Lower leg skin (tissue), 4 donors: ENCODE measurements around the gene KNSTRN. TPM values are rescaled to one million over a fixed set of nuclear protein-coding genes. Genes with fewer than 3 reads are reported as not detected.

Experiments
- DNase-seq, 2 donors: peaks; one replicate each; pipeline ENCODE4 v3.0.0-alpha.2; 2019; ENCODE audit warnings: low spot score in 2 of 2
- H3K4me3 ChIP-seq: fragments of 200-600 bp; sonication (generic); 2 replicates; pipeline ENCODE4 v1.5.1; 2017; ENCODE audit warnings: mild to moderate bottlenecking, low read depth; ENCODE audit not compliant: poor library complexity, severe bottlenecking
- CTCF ChIP-seq, 3 donors: fragments of 450-650 bp; IDR thresholded peaks; one replicate each; pipeline ENCODE4 v1.5.1; 2016; ENCODE audit warnings: antibody characterized with exemption in 3 of 3, mild to moderate bottlenecking in 3 of 3, moderate library complexity in 2 of 3
- POLR2A ChIP-seq, 2 donors: fragments of 450-650 bp; IDR thresholded peaks; one replicate each; pipeline ENCODE4 v1.6.1; 2016 to 2017; ENCODE audit warnings: antibody characterized with exemption in 2 of 2, mild to moderate bottlenecking in 1 of 2, moderate library complexity in 1 of 2
- WGBS, 2 donors: methylation state at CpG; one replicate each; pipeline ENCODE4 v1.1.5; 2018; 5-methylcytosine and 5-hydroxymethylcytosine counted together
- intact Hi-C: fragments of 100-400 bp; cut with DNase I; formaldehyde crosslinking; loops from one replicate; pipeline ENCODE4 v1.15.0; 2023; ENCODE audit warnings: low total_unique reads
- total RNA-seq, 4 donors: library from RNA; depleted of rRNA; stranded (reverse); fragments of >200 nt; gene quantifications; one replicate each; pipeline ENCODE4 v1.1.0, GENCODE V29; 2016

The KNSTRN gene
- total RNA-seq, 4 donors from 2014 or later, result 7.6 to 24.8 (median 13.1) TPM

- H3K4me3 ChIP-seq, result no peak overlapping the region
- intact Hi-C loops, result no loop called here
- TF ChIP-seq POLR2A (IDR thresholded peaks at IDR 0.05), result no peak
- no peak for TF ChIP-seq CTCF (IDR thresholded peaks at IDR 0.05)
- DNase-seq, result no peak
- WGBS, 2 donors, result 11 to 12% methylated on average over 30 to 31 of the region's 31 CpGs
Measured at GRCh38 chr15:40358471-40359353, 23.8 kb upstream of the KNSTRN start.

- intact Hi-C loops, result loop anchor here (10.0 kb wide), 1 partner anchor 75 kb away; the partner anchor contains the start of gene ANKRD63
- H3K4me3 ChIP-seq, result no peak overlapping the region
- TF ChIP-seq POLR2A (IDR thresholded peaks at IDR 0.05), result no peak
- no peak for TF ChIP-seq CTCF (IDR thresholded peaks at IDR 0.05)
- 86 to 93% methylated on average over 4 of the region's 4 CpGs for WGBS, 2 donors
- DNase-seq, result no peak
Measured at GRCh38 chr15:40360015-40360414, 22.5 kb upstream of the KNSTRN start.

- DNase-seq, result no peak
- 97 to 100% methylated on average over 2 of the region's 2 CpGs for WGBS, 2 donors
- no peak for TF ChIP-seq POLR2A (IDR thresholded peaks at IDR 0.05)
- no peak for TF ChIP-seq CTCF (IDR thresholded peaks at IDR 0.05)
- no peak overlapping the region for H3K4me3 ChIP-seq
- intact Hi-C loops, result loop anchor here (10.0 kb wide), 1 partner anchor 77 kb away; the partner anchor contains the start of gene ANKRD63
Measured at GRCh38 chr15:40361640-40362039, 20.9 kb upstream of the KNSTRN start.

GRCh38 chr15:40363611-40364010 is 18.9 kb upstream of the KNSTRN start:
- intact Hi-C loops, result loop anchor here (10.0 kb wide), 1 partner anchor 79 kb away; the partner anchor contains the start of gene ANKRD63
- WGBS, 2 donors, result 83 to 86% methylated on average over 8 of the region's 8 CpGs
- TF ChIP-seq CTCF (IDR thresholded peaks at IDR 0.05), result no peak
- TF ChIP-seq POLR2A (IDR thresholded peaks at IDR 0.05), result no peak
- H3K4me3 ChIP-seq, result no peak overlapping the region
- no peak for DNase-seq

GRCh38 chr15:40364251-40364650 is 18.3 kb upstream of the KNSTRN start:
- no peak for DNase-seq
- TF ChIP-seq POLR2A (IDR thresholded peaks at IDR 0.05) (no peak), CTCF (IDR thresholded peaks at IDR 0.05) (no peak)
- H3K4me3 ChIP-seq, result no peak overlapping the region
- intact Hi-C loops, result loop anchor here (10.0 kb wide), 1 partner anchor 79 kb away; the partner anchor contains the start of gene ANKRD63
- WGBS, 2 donors, result 66 to 73% methylated on average over 5 to 6 of the region's 6 CpGs
